ENCODE measurements around the gene SNED1. TPM values are rescaled to one million over a fixed set of nuclear protein-coding genes. Genes with fewer than 3 reads are reported as not detected.
A peak's percentile ranks its signal among the peaks of the same experiment; 100 is the strongest.

The SNED1 gene
- total RNA-seq, 1 experiment from 2014 or later = not detected

DNA sequence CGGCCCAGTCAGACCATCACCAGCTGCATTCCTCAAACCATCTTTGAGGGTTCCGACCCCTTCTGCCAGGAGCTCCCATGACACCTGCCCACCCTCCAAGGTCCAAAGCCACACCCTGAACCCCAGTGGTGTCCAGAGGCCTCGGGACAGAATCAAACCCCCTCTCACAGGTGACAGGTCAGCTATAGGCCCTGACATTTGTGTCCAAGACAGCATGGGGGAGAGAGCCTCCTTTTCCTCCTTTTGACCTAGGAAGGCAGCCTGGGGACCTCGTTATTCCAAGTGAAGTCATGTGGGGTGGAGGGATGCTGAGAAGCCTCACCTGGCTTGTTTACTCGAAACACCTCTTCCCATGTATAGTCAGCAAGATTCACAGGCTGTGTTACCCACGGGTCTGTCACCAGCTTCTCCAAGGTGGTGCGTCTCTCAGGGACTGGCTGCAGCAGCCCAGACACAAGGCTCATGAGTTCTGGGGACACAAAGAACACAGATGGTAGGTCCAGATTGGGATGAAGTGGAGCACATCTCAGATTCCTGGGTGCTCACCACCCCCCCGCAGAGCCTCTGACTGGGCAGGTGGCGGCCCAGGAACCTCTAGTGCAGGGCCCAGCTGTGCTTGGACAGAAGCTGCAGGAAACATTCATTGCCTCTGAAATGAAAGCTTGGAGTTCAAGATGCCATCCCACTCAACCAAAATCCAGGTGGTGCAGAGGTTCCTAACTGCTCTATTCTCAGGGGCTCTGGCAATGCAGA is 108.8 kb downstream of the SNED1 start:
- no peak for DNase-seq (ENCODE audit: low spot score)

DNA sequence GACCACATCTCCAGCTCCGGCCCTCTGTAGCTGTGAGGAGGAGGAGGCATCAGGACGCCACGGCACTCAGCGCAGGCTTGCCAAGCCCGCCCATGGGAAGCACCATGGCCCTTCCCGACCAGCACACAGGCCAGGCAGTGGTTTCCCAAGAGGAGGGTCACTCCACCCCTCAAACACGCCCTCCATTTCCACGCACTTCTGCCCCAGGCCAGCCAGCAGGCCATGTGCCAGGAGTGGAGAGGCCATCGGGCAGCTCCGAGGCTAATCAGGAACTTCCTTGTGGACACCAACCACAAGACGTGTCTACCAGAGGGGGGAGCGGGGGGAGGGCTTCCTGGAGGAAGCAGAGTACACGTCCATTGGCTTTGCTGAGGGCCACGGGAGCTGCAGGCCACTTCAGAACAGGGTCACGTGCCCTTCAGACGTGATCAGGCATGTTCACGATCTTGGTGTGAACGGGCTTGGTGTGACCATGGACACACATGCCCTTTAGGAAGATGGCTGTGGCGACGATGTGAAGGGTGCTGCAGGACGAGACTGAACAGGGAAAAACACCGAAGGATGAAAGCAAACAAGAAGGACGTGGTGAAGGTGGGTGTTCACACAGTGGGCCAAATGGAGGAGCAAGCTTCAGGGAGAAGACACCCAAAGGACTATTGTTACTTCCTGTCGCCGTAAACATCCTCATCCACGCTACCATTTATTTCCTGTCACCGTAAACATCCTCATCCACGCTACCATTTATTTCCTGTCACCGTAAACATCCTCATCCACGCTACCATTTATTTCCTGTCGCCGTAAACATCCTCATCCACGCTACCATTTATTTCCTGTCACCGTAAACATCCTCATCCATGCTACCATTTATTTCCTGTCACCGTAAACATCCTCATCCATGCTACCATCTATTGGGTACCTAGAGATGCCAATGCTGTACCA is 110.1 kb downstream of the SNED1 start:
- DNase-seq (ENCODE audit: low spot score) = no peak

DNA sequence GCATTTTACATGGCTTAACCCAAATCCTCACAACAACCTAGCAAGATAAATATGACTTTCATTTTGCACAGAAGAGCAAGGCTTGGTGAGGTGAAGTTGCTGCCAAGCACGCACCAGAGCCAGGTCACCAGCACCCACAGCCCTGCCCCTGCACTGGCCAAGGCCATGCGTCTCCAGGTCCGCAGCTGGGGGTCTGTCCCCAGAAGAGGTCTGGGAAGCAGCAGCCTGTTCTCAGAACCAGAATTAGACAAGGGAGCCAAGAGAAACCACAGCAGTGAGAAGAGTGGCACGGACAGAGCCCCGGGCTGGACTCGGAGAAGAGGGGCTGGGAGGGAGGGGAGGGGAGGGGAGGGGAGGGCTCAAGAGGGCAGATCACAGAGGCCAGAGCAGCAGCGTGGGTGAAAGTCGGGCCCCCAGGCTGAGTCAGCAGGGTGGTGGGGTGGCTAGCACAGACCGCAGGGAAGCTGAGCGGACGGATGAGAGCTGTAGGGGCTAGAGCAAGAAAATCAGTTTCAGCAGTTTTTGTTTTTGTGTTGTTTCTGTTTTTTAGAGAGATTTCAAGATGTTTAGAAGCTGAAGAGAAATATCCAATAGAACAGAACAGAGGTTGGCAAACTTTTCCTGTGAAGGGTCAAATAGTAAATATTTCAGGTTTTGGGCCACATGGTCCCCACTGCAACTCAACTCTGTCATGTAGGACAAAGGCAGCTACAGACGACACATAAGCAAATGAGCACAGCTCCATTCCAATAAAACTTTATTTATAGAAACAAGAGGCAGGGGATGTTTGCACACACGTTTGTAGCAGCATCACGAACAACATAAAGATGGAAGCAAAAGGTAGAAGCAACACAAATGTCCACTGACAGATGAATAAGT is 111.0 kb downstream of the SNED1 start:
- no peak for DNase-seq (ENCODE audit: low spot score)

DNA sequence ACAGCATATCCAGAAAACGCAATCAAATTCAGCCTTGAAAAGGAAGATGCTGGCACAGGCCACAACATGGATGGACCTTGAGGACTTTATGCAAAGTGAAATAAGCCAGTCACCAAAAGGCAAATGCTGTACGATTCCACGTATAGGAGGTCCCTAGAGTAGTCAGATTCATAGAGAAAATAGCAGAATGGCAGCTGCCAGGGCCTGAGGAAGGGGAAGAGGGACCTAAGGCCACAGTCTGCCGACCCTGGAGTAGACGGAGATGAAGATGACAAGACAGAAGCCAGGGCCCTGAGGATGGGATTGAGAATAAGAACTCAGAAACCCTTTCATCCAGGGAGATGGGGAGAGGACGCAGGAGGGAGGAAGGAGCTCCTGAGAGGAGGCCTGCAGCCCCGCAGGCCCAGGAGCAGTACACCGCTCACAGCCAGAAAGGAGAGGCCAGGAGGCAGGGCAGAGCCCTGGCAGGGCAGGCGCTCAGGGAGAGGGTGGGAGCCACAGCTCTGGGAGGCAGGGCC is 111.7 kb downstream of the SNED1 start:
- no peak for DNase-seq (ENCODE audit: low spot score)

DNA sequence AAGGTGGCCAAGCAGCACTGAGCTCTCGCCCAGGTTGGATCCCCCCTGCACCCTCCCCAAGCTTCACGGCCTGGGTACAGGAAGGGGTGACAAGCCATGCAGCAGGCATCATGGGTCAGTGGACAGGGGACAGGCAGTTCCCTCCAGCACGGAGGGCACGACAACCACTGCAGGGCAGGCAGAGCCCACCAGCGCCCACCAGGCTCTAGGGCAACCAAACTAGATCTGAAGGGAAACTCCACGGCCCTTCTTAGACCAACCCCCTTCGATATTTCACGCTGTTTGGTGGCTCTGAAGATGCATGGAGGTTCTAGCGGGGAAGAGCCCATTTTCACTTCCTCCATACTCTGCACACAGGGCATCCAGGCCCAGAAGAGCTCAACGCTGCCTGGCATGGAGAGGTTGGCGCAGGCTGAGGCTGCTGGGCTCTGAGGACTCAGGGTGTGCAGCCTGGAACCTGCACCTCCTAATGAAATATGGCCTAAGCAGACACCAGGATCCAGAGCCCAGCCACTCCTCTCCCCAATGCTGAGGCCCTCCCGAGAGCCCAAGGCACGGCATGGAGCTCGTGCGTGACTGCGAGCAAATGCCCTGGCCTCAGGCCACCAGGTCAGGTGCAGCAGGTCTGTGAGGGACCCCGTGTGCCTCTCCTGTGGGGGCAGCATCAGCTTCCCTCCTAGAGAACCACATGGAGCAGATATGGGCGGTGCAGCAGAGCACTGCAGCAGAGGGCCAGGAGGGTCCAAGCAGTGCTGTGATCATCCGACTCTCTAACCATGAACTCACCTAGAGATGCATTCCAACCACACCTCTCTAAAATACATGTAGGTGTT is 112.4 kb downstream of the SNED1 start:
- DNase-seq (ENCODE audit: low spot score) = no peak

DNA sequence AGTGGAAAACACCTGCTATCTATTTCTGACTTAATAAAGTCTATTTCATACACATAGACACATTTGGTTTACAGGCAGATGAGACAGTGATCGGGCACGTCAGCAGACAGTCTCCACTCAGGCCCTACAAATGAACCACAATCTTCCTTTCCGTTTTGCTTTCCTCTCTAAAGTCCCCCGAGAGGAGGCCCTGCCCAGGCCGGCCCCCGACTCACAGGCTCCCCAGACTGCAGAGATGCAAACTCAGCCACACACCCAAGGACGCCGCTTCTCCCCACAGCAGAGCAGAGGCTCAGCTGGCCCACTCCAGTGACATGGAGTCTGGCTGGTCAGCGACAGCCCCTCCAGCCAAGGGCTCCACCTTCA is 113.0 kb downstream of the SNED1 start:
- no peak for DNase-seq (ENCODE audit: low spot score)

DNA sequence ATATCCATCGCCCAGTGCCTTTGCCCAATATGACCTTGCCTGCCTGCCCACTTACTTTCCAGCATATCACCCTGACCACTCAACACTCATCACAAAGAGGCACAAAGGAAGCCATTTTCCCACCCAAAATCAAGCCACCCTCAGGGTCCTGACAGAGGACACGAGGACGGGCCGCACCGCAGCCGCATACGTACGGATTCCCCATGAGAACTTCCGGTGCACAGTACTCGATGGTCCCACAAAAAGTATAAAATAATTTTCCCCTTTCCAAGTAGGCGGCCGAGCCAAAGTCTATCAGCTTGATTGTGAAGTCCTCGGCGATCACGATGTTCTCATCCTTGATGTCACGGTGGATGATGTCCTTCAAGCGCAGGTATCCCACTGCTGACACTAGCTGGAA is 113.6 kb downstream of the SNED1 start:
- no peak for DNase-seq (ENCODE audit: low spot score)

DNA sequence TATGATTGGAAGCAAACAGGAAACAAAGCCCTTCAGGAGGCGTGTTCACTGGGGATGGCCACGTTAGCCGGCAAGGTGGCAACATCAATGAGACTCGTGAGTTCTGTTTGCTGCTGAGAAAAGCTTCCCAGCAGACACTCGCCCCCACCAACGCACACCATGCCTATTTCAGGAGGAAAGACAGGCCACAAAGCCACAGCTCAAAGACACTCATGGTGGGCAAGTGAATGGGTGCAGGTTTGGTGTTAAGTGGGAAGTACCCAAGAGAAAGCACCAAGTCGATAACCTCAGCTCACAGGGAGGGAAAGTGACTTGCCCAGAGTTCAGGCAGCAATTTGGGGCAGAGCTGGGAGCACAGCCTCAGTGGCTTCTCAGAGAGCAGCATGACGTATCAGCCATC is 114.2 kb downstream of the SNED1 start:
- no peak for DNase-seq (ENCODE audit: low spot score)

DNA sequence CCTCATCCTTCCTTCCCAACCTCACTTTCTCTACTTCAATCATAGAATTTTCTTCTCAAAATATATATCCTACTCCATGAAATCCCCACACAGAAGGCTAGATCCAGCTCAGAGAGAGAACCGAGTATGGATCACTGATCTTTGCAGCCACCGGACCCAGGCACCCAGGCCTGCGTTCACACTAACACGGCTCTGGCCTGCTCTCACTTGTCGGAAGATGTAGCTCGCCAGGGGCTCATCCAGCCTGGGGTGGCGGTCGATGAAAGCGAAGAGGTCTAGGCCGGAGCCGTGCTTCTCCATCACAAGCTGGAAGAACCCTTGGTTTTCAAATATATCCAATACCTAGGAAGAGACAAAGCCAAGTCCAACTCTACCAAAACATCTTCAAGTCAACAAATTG is 116.4 kb downstream of the SNED1 start:
- no peak for DNase-seq (ENCODE audit: low spot score)

DNA sequence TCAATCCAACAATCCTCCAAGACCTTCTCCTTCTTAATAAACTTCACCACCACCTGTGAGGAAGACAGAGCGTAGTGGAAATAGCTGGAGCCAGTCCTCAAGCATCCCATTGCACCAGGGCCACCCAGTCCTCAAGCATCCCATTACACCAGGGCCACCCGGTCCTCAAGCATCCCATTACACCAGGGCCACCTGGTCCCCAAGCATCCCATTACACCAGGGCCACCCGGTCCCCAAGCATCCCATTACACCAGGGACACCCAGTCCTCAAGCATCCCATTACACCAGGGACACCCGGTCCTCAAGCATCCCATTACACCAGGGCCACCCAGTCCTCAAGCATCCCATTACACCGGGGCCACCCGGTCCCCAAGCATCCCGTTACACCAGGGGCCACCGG is 116.9 kb downstream of the SNED1 start:
- DNase-seq (ENCODE audit: low spot score) = no peak

DNA sequence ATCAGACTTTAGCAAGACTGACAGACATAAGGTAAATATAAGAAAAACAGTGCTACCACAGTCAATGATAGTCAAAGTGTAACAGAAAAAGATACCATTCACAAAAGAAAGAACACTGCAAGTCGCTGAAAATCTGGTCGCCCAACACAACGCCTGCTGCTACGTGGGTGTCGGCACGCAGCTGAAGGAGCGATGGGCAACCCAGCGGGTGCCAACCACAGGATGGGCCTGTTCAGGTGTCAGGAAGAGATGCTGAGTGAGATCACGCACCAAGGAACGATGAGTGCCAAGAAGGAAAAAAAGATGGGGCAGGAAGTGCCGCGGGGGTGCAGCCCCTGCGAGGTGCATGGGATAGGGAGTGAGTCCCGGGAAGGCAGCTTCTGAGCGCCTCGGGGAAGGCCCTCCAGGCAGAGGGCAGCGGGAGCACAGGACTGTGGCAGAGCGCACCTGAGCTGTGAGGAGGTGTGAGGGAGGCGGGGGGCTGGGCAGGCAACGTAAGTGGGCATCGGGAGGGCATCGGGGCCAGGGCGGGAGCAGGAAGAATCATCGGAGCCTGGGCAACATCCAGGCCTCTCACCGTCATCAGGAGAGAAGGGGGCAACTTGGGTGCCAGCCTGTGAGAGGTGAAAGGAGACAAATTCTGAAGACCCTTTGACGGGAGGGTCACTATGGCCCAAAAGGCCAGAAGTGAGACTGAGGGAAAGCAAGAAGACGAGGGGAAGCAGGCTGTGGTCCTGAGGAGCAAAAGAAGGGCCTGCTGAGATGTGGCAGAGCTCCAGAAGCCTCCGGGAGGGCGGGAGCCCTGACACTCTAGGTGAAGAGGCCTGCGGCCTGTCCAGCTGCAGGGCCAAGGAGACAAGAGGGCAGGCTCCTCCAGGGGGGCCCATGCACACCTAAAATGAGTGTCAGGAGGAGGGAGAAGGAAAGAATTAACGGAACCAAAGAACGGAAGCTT is 118.5 kb downstream of the SNED1 start:
- no peak for DNase-seq (ENCODE audit: low spot score)

DNA sequence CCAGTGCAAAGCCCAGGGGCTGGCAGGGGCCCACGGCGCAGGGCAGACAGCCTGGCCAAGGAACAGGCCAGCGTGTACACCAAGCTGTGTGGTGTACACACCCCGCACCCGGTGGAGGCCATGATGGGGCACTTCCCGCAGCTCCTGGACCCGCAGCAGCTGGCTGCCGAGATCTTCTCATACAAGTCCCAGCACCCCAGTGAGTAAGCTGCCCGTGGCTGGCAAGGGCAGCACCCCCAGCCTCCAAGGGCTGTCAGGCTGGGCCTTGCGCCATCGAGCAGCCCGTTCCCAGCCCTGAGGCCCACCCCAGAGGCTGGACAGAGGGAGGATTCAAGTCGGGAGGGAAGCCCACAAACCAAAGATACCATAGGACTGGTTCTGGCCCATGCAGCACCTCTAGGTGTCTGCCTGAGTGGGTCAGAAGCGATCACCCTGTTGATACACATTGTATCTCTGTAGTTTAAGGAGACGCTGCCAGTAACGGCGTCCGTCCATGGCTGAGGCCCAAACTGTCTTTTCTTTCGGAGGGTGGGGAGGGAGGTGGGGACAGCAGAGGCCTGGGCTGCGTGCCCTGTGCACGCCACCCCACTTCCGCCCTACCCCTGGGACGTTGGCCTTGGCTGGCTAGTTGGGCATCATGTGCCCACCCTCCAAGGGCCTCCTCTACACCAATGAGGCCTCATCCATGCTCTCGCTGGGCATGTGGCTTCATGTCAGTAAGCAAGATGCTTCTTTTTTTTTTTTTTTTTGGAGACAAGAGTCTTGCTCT is 120.5 kb downstream of the SNED1 start:
- no peak for DNase-seq (ENCODE audit: low spot score)

DNA sequence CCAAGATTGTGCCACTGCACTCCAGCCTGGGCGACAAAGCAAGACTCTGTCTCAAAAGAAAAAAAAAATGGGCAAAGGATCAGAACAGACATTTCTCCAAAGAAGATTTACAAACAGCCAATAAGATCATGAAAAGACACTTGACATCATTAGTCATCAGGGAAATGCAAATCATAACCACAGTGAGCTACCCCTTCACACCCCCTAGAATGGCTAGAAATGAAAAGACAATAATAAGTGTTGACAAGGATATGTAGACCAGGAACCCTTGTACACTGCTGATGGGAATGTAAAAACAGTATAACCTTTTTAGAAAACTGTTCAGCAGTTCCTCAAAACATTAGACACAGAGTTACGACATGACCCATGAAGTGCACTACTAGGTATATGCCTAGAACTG is 122.0 kb downstream of the SNED1 start:
- no peak for DNase-seq (ENCODE audit: low spot score)

DNA sequence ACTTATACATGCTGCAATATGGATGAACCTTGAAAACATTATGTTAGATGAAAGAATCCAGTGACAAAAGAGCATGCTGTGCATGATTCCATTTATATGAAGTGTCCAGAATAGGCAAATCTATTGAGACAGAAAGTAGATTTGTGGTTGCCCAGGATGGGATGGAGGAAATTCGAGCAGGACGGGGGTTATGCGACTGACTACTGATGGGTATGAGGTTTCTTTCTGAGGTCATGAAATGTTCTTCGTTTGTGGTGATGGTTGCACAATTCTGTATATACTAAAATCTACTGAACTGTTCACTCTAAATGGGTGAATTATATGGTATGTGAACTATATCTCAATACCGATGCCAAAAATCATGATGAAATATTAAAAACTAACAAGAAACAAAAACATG is 122.6 kb downstream of the SNED1 start:
- no peak for DNase-seq (ENCODE audit: low spot score)

DNA sequence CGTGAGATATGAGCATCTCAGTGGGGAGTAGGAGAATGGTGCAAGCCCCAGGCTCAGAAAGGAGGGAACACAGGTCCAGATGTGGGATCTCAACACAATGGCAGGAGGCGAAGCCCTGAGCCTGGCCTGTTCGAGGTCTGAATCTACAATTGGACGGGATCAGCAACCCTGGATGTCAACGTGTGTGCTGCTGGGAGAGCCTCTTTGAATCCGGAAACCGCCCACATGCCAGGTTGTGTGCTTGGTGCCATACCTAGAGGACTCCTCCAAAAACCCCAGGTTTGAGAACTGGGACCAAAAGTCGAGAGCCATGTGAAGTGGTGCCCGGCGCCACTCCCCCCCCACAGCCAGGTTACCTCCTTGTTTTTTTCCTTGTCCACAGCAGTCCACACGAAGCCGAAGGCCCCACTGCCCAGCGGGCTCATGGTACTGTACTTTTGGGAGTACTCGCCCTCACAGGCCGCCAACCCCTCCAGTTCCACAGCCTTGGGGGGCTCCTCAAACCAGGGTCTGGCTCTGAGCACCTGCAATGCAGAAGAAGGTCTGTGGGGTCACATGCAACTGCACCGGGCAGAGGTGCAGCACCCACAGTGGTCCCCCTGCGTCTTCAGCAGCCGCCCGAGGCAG is 124.1 kb downstream of the SNED1 start:
- no peak for DNase-seq (ENCODE audit: low spot score)

DNA sequence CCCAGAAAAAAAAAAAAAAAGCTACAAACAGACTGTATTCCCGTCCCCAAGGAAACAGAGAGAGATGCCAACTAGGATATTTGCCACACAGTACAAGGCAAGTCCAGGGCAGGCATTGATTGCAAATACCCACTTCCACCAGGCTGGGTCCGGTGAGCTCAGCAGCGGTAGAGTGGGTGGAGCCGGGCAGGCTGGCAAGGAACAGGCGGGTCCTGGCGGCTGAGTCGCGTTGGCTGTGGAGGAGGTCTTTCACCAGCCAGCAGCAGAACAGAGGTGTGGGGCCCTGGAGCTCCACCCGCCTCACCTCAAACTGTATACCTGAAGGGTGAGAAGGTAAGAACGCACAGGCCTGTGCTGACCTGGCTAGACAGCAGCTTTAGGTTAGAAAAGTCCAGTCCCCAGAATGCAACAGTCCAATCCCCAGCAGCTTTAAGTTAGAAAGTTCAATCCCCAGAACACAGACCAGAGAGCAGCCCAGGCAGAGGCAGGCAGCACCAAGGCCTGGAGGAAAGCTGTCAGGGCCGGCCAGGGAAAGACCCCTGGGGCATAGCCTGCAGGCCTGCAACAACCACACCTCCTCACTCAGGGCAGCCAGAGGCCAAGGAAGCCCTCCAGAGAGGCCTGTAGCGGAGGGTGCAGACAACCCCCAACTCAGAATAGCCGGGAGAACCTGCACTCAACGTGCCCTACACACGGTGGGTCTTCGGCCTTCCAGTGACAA is 125.6 kb downstream of the SNED1 start:
- peak; percentile 61 for DNase-seq (ENCODE audit: low spot score)

DNA sequence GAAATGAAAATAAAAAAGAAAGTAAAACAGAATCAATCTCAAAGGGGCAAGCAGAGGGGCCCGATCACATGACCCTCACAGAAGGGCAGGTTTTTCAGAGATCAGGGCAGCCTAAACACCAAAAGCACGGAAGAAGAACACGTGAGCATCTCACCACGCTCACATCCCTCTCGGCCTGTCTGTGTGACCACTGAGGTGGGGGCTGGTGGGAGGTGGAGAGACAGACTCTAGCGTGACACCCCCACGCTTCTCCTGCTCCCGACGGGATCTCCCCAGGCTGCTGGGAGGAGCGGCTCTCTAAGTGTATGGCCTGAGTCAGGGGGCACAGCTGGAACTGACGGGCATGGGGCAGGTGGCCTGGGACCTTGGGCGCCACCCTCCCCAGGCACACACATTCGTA is 127.2 kb downstream of the SNED1 start:
- DNase-seq (ENCODE audit: low spot score) = no peak

DNA sequence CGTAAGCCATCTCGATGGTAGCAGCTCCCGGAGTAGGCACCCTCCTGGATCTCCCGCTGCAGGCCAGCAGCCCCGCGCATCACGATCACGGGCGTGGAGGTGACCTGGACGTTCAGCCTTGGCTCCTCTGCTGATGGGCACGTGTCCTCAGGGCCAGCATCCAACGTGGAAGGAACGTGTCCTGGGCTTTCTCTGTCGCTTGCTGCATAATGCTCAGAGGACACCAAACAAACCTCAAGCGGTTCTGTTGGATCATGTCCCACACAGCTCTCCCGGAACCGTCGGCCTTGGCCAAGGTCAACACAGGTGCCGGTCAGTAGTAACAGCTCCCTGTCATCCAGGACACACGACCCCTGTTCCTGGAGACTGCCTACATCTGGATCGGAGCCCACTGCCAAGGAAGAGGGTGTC is 127.8 kb downstream of the SNED1 start:
- DNase-seq (ENCODE audit: low spot score) = no peak

Measured in HT-29 (cell line).